Measurements from ENCODE around the gene IRF2BP1.
"Not testable (repeated sequence)": the region's sequence is repeated elsewhere in the genome, so short reads cannot be mapped to it uniquely, and the experiment has no call there.

Gene IRF2BP1

DNA sequence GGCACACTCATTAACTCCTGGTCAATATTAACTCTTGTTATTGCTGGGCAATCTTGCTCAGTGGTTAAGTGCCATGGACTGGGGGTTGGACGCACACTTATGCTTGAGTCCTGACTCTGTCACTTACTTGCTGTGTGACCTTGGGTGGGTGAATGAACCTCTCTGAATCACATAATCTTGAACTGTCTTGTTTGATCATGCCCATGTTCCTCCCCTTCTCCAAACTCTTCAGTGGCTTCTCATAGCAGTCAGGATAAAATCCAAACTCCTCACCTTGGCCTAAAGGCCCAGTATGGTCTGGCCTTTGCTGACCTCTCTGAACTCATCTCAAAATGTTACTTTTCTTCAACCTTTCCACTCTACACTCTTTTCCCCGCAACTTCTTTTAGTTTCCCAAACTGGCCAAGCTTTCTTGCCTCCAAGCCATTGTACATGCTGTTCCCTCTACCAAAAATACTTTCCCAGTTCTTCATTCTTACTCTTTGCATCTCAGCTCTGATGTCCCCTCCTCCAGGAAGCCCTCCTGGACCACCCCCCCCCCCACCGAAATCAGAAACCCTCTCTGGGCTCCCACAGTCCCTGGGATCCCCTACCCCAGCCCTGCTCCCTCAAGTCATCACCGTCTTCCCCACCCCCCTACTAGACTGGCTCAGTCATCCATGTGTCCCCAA, 14.1 kb upstream of the IRF2BP1 start:
- Histone ChIP-seq H3K4me3 (no peak overlapping the region), H3K27ac (no peak overlapping the region), H3K9me3 (ENCODE audit: low read depth, low read length) (no peaks in the 10 kb centered on the region), H3K9ac (ENCODE audit: insufficient read length) (no peak overlapping the region), H3K36me3 (ENCODE audit: insufficient read depth, low read length) (peaks cover 26% of the 10 kb centered on the region; the same call in 1 of the 2 replicates)
- TF ChIP-seq EZH2 (IDR thresholded peaks at IDR 0.05) (no peak), FOXP2 (optimal IDR thresholded peaks at IDR 0.05; ENCODE audit: control extremely low read depth, extremely low read length, insufficient read depth) (no peak), POLR2AphosphoS5 (IDR thresholded peaks at IDR 0.05; ENCODE audit: borderline replicate concordance, low read depth, low read length) (no peak)
- DNase-seq (ENCODE audit: low read depth, low spot score), result no peak

DNA sequence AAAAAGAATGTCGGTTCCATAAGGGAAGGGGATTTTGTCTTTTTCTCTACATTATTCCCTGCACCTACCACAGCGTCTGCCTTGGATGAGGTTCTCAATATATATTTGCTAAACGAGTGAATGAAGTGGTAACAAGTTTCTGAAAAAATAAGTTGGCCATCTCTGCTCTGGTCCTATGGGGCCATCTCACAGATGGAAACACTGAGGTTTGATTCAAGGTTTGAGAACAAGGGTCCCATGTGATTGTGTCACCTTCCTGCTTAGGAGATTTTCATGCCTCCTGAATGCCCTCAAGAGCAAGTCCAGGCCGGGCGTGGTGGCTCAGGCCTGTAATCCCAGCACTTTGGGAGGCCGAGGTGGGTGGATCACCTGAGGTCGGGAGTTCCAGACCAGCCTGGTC, 13.3 kb upstream of the IRF2BP1 start:
- no peak for DNase-seq (ENCODE audit: low read depth, low spot score)
- Histone ChIP-seq H3K9me3 (ENCODE audit: low read depth, low read length) (no peaks in the 10 kb centered on the region), H3K27ac (no peak overlapping the region), H3K9ac (ENCODE audit: insufficient read length) (no peak overlapping the region), H3K4me3 (no peak overlapping the region), H3K36me3 (ENCODE audit: insufficient read depth, low read length) (peaks cover 26% of the 10 kb centered on the region; the same call in 1 of the 2 replicates)
- TF ChIP-seq POLR2AphosphoS5 (IDR thresholded peaks at IDR 0.05; ENCODE audit: borderline replicate concordance, low read depth, low read length), result no peak
- TF ChIP-seq FOXP2 (optimal IDR thresholded peaks at IDR 0.05; ENCODE audit: control extremely low read depth, extremely low read length, insufficient read depth), result no peak
- TF ChIP-seq EZH2 (IDR thresholded peaks at IDR 0.05), result no peak

DNA sequence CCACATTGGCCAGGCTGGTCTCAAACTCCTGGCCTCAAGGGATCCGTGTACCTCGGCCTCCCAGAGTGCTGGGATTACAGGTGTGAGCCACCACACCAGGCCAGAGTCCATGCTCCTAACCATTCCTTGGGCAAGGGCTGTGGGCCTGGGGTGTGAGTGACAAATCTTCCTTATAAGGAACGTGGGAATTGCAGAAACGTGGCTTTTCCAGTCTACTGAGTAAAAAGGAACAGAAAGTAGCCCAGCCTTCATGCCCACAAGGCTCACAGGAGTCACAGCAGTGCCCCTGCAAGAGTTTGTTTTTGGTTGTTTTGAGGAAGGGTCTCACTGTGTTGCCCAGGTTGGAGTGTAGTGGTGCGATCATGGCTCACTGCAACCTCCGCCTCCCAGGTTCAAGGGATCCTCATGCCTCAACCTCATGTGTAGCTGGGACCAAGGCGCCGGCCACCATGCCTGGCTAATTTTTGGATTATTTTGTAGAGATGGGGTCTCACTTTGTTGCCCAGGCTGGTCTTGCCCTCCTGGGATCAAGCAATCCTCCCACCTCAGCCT, 11.4 kb upstream of the IRF2BP1 start:
- Histone ChIP-seq H3K27ac (no peak overlapping the region), H3K4me3 (no peak overlapping the region), H3K36me3 (ENCODE audit: insufficient read depth, low read length) (peaks cover 26% of the 10 kb centered on the region; the same call in 1 of the 2 replicates), H3K9me3 (ENCODE audit: low read depth, low read length) (no peaks in the 10 kb centered on the region), H3K9ac (ENCODE audit: insufficient read length) (no peak overlapping the region)
- TF ChIP-seq EZH2 (IDR thresholded peaks at IDR 0.05), result no peak
- TF ChIP-seq POLR2AphosphoS5 (IDR thresholded peaks at IDR 0.05; ENCODE audit: borderline replicate concordance, low read depth, low read length), result no peak
- no peak for TF ChIP-seq FOXP2 (optimal IDR thresholded peaks at IDR 0.05; ENCODE audit: control extremely low read depth, extremely low read length, insufficient read depth)
- DNase-seq (ENCODE audit: low read depth, low spot score), result no peak

DNA sequence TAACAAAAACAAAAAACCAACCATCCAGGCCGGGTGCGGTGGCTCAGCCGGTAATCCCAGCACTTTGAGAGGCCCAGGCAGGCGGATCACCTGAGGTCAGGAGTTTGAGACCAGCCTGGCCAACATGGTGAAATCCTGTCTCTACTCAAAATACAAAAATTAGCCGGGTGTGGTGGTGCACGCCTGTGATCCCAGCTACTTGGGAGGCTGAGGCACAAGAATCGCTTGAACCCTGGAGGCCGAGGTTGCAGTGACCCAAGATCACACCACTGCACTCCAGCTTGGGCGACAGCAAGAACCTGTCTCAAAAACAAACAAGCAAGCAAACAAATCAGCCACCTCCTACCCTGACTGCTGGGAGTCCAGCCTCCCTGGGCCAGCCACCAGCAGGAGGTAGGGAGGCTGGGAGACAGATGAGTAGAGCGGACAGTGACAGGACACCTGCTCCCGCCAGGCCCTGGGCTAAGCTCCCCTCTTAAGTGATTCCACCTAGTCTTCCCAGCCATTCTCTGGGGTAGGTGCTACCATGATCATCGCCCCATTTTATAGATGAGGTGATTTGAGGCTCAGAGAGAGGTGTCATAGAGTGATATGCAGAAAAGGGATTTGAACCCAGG, 10.2 kb upstream of the IRF2BP1 start:
- H3K9me3 ChIP-seq (ENCODE audit: low read depth, low read length); DNase-seq (ENCODE audit: low read depth, low spot score); H3K4me3 ChIP-seq; H3K27ac ChIP-seq; H3K9ac ChIP-seq (ENCODE audit: insufficient read length): not testable (repeated sequence)
- peaks cover 26% of the 10 kb centered on the region; the same call in 1 of the 2 replicates for H3K36me3 ChIP-seq (ENCODE audit: insufficient read depth, low read length)

DNA sequence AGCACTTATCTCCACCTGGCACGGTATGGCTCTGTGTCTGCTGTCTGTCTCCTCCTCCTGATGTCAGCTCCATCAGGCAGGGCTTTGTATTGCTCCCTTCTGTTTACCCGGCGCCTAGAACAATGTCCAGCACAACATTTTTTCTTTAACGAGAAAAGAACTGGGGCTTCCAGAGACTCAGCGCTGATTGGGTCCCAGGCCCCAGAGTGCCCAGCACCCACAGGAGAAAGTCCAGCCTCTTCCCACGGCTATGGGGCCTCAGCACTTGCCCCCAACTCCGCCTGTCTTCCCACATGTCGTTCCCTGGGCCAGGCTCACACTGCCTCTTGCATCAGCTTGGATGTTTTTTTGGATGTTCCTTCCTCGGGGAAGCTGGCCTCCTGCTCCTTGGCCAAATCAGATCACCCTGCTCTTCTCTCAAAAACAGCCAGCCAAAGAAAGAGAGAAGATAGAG, 9.6 kb upstream of the IRF2BP1 start:
- H3K9ac ChIP-seq (ENCODE audit: insufficient read length), result no peak overlapping the region
- H3K36me3 ChIP-seq (ENCODE audit: insufficient read depth, low read length), result peaks cover 21% of the 10 kb centered on the region; the same call in 1 of the 2 replicates
- H3K4me3 ChIP-seq, result no peak overlapping the region
- DNase-seq (ENCODE audit: low read depth, low spot score), result no peak
- TF ChIP-seq POLR2AphosphoS5 (IDR thresholded peaks at IDR 0.05; ENCODE audit: borderline replicate concordance, low read depth, low read length) (no peak), EZH2 (IDR thresholded peaks at IDR 0.05) (no peak), FOXP2 (optimal IDR thresholded peaks at IDR 0.05; ENCODE audit: control extremely low read depth, extremely low read length, insufficient read depth) (no peak)
- no peaks in the 10 kb centered on the region for H3K9me3 ChIP-seq (ENCODE audit: low read depth, low read length)
- H3K27ac ChIP-seq, result no peak overlapping the region

DNA sequence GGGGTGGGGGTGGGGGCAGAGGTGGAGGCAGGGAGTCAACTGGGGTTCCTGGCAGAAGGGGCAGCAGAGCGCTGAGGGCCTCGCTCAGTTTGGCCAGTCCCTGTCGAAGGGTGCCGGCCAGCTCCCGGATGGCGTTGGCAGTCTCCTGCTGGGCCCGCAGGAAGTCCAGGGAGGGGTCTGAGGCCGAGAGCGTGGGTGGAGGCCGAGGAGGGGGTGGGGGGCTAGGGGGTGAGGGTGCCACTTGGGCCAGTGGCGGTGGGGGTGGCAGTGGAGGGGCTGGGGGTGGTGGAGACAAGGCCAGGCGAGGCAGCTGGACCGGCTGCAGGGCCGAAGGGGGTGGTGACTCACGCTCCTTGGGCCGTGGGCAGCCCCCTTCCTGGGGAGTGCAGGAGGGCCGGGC, 4.9 kb upstream of the IRF2BP1 start:
- Histone ChIP-seq H3K9me3 (ENCODE audit: low read depth, low read length) (no peaks in the 10 kb centered on the region), H3K9ac (ENCODE audit: insufficient read length) (no peak overlapping the region), H3K36me3 (ENCODE audit: insufficient read depth, low read length) (no peaks in the 10 kb centered on the region; the same call in 1 of the 2 replicates), H3K27ac (no peak overlapping the region), H3K4me3 (no peak overlapping the region)
- TF ChIP-seq FOXP2 (optimal IDR thresholded peaks at IDR 0.05; ENCODE audit: control extremely low read depth, extremely low read length, insufficient read depth) (no peak), POLR2AphosphoS5 (IDR thresholded peaks at IDR 0.05; ENCODE audit: borderline replicate concordance, low read depth, low read length) (no peak), EZH2 (IDR thresholded peaks at IDR 0.05) (no peak)
- DNase-seq (ENCODE audit: low read depth, low spot score), result no peak

DNA sequence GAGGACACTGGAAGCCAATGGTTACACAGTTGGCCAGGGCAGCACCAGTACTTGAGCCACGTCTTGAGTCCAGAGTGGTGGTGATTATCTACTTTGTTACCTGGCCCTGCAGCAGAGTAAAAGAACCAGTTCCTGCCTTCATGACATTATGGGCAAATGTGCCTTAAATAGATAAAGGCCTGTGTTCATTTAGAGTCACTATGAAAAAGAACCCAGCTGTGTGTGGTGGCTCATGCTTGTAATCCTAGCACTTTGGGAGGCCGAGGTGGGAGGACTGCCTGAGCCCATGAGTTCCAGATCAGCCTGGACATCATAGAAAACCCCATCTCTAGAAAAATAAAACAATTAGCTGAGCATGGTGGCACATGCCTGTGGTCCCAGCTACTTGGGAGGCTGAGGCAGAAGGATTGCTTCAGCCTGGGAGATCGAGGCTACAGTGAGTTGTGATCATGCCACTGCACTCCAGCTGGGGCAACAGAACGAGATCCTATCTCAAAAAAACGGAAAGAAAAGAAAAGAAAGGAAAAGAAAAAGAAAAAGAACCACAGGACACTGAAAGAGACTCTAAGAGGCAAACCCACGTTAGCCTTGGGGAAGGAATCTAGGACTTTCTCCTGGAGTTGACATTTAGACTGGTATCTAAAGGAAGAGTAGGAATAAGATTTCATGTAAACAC, 3.4 kb upstream of the IRF2BP1 start:
- no peak overlapping the region for H3K4me3 ChIP-seq
- no peak for DNase-seq (ENCODE audit: low read depth, low spot score)
- no peak for TF ChIP-seq POLR2AphosphoS5 (IDR thresholded peaks at IDR 0.05; ENCODE audit: borderline replicate concordance, low read depth, low read length)

DNA sequence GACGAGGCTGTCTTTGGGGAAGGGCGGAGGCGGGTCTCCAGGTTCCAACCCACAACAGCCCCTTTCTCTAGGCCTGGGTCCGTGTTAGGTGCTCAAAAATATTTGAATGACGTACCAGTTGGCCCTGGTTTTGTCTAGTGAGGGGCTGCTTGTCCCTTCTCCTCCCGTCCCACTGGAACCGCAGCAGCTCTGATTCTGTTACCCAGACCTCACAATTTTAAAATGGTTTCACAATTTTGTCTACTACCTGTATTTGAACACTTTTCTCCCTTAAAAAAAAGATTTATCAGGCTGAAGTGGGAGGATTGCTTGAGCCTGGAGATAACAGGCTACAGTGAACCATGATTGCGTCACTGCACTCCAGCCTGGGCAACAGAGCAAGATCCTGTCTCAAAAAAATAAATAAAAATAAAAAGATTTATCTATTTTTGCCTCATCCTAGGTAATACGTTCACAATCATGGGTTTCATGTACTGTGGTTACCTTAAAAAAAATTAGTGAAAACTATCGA, 1.3 kb upstream of the IRF2BP1 start:
- DNase-seq (ENCODE audit: low read depth, low spot score), result no peak
- H3K9ac ChIP-seq (ENCODE audit: insufficient read length), result peak overlapping the region; percentile 88
- H3K9me3 ChIP-seq (ENCODE audit: low read depth, low read length), result no peaks in the 10 kb centered on the region
- H3K4me3 ChIP-seq, result peak overlapping the region; percentile 98
- H3K36me3 ChIP-seq (ENCODE audit: insufficient read depth, low read length), result no peaks in the 10 kb centered on the region
- peak overlapping the region; percentile 93 for H3K27ac ChIP-seq
- TF ChIP-seq POLR2AphosphoS5 (IDR thresholded peaks at IDR 0.05; ENCODE audit: borderline replicate concordance, low read depth, low read length) (no peak), FOXP2 (optimal IDR thresholded peaks at IDR 0.05; ENCODE audit: control extremely low read depth, extremely low read length, insufficient read depth) (no peak), EZH2 (IDR thresholded peaks at IDR 0.05) (no peak)

More for the DNA sequence above, 3.4 kb upstream of the IRF2BP1 start:
- H3K27ac ChIP-seq, result no peak overlapping the region
- H3K9ac ChIP-seq (ENCODE audit: insufficient read length), result no peak overlapping the region
- no peaks in the 10 kb centered on the region for H3K36me3 ChIP-seq (ENCODE audit: insufficient read depth, low read length)
- H3K9me3 ChIP-seq (ENCODE audit: low read depth, low read length), result no peaks in the 10 kb centered on the region
